GM18867 (cell line): Measurements from ENCODE around the gene GPR26.
"Not testable (repeated sequence)": the region's sequence is repeated elsewhere in the genome, so short reads cannot be mapped to it uniquely, and the experiment has no call there.

Experiments
- ATAC-seq: cut with Tn5 transposase; IDR thresholded peaks from one replicate; pipeline ENCODE4 v1.9.1; 2021; ENCODE audit warnings: mild to moderate bottlenecking, moderate library complexity; ENCODE audit not compliant: unreplicated experiment

The GPR26 gene

GRCh38 chr10:123704076-123704475, 37.9 kb downstream of the GPR26 start:
- ATAC-seq = no peak

GRCh38 chr10:123704812-123705211, 38.7 kb downstream of the GPR26 start:
- ATAC-seq = no peak

DNA sequence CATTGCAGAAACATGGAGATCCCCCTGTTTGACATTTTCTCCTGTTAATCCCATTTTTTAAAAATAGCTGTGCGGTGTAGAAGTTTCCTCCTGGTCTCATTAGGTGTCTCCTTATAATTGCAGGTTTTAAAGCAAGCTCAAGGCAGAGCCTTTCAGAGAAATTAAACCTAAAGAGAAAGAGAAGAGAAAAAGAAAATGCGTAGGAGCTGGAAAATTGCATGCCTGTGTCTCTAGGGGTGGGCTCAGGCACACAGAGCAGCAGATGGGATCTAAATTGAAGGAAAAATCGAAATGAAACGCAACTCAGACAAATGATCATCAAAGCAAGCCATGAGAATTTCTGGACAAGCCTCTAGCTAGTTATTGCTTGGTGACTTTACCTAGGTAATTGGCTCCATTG, 40.1 kb downstream of the GPR26 start:
- no peak for ATAC-seq

DNA sequence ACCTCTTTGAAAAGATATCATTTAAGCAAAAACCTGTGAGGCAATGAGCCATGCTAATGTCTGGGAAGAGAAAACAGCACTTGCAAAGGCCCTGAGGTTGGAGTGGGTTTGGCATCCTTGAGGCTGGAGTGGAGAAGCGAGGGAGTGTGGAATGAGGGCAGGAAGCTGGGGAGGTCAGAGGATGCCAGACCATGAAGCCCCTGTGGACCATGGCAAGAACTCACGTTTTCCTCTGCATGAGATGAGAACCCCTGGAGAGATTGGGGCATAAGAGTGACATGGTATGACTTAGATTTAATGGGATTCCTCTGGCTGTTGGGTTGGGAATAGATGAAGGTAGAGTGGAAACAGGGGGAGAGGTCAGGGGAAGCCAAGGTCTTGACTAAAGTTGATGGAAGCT, 49.4 kb downstream of the GPR26 start:
- ATAC-seq = no peak

- ATAC-seq = no peak
These were observed 51.2 kb downstream of the GPR26 start for GRCh38 chr10:123717336-123717735.

DNA sequence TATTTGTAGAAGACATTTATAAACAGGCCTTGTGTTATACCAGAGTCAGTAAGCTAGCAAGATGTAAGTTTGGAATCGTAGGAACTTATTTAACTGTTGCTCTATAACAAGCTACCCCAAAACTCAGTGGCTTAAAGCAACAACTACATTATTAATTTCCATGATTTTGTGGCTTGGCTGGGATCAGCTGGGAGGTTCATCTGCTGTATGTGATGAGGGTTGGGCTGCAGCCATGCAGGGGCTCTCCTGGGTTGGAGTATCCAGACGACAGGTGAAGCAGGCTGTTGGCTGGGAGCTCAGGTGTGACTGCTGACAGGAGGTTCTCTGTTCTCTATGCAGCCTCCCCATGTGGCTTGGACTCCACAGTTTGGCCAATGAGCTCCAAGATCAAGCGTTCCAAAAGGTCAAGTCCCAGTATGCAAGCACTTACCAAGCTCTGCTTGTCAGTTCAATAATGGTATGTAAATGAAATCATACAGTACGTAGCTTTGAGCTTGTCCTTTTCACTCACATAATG, 52.4 kb downstream of the GPR26 start:
- ATAC-seq = no peak

GRCh38 chr10:123720536-123720935, 54.4 kb downstream of the GPR26 start:
- no peak for ATAC-seq

DNA sequence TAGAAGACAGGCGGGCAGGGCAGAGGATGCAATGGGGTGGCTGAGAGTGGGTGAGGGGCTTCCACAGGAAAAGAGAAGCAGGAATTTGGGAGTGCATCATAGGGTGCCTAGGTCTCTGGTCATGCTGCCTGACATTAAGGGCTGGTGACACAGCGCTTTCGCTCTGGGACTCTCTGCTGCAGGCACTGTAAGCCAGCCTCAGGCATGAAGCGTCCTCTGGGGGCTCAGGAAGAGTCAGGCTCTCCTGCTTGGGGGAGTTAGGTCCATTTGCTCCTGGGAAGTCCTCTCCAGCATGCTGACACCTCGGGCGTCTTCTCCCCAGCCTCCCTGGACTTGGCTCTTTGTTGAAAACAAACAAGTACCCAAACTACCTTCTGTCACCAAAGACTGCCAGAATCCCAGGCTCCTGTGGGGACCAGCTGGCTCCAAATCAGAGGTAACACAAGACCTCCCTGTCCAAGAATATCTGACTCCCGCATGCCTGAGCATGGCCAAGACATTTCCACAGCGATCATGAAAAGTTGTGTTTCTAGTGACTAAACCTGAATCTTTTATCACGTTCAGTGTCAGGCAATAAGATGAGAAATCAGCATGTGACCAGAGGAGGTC, 55.4 kb downstream of the GPR26 start:
- ATAC-seq = no peak

DNA sequence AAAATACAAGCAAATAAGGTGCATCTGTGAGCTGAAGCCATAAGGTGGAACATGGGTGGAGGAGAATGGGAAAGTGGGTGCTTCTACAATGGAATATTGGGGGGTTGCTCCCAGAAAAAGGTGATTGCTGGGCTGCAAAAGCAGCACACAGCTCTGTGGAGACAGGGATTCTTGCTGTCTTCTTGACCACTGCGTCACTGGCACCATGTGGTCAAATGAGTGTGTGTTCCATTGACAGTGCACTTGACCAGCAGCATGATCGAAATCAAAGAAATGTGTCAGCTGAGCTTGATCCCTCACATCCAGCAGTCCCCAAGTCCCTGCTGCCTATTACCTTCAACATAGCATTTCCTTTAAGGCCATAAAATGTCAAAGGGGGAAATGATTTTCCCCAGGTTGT, 56.2 kb downstream of the GPR26 start:
- no peak for ATAC-seq

DNA sequence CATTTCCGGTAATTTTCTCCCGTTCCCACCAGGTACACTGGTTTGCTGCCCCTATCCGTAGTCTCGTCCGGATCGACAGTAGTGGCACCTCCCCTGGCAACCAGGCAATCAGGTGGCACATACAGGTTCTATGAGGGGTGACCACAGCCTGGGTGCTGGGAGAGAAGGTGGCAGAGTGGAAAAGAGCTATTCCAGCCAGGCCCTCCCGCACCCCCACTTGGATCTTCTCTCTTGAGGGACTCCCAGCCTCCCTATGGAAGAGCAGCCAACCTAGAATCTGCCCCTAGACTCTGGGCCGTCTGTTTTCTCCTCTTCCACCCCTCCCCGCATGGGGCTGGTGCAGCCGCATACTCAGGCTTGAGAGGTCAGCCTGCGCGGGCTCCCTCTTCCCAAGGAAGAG, 58.6 kb downstream of the GPR26 start:
- ATAC-seq = no peak

DNA sequence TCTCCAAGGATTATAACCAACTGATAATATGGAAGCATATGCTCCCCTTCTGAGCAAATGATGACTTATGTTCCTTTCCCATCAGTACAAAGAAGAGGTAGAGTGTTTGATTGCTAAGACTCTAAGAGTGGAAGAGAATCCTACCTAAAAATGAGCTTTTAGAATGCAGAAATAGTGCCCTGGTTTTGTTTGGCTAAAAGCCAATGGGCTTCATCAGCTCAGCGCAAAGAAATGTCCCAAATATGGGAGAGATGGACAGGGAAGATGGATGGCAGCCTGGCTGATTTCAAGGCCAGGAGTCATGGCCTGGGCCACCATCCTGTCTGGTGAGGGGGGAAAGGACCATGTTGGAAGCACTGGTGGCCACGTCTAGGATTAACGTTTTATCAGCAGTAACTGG, 60.2 kb downstream of the GPR26 start:
- ATAC-seq = no peak

- ATAC-seq = no peak
These were observed 60.7 kb downstream of the GPR26 start for GRCh38 chr10:123726836-123727235.

- ATAC-seq = no peak
These were observed 63.4 kb downstream of the GPR26 start for GRCh38 chr10:123729523-123729922.

- not testable (repeated sequence) for ATAC-seq
These were observed 70.8 kb downstream of the GPR26 start for GRCh38 chr10:123736917-123737316.

- no peak for ATAC-seq
These were observed 75.0 kb downstream of the GPR26 start for GRCh38 chr10:123741146-123741545.

DNA sequence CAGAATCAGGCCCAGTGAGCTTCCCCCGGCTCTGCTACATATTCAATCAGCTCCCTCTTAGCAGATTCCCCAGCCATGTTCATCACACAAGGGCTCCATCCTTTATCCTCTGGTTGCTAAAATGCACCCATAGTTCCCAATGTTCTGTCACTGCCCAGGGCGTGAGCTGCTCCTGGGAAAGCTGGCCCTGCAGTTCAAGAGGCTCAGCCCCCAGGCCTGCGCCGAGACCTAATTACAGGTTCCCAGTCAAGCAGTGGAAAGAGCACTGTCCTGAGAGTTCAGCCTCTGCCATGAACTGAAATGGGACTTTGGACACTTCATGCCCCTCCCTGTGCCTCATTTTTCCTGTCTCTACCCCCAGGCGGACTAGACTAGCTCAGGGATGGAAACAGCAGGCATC, 75.6 kb downstream of the GPR26 start:
- ATAC-seq = no peak

DNA sequence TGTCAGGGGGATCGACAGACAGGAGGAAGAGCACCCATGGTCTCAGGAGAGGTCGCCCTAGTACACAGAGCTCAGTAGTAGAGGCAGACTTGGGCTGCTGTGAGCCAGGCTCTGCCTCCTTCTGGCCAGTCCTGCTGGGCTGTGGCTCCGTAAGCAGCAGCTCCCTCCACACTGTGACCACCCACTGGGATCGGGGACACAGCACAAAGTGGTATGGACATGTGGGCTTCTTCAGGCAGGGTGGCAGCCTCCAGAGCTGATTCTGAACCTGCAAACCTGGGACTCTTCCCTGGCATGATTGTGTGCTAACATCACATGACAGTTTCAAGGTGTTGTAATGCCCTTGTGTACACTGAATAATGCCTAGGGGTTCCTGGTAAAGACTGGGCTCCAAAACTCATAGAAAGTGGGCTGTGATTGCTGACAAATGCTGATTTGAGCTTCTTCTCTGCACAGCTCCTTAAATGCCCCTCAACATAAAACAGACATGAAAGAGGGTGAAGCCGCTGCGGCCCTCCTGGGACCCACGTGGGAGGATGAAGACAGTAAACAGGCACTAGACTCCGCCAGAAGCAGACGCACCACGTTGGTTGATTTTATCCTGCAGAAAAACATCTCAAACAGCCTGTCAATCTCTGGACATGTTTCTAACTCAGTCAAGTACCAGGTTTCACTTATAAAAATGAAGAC, 76.7 kb downstream of the GPR26 start:
- ATAC-seq = no peak

GRCh38 chr10:123743441-123744223, 77.5 kb downstream of the GPR26 start:
- no peak for ATAC-seq

GRCh38 chr10:123744224-123744536, 78.0 kb downstream of the GPR26 start:
- no peak for ATAC-seq
